ENCODE data around the gene CLDND2. TPM values are rescaled to one million over a fixed set of nuclear protein-coding genes. Genes with fewer than 3 reads are reported as not detected.

The CLDND2 gene
- polyA plus RNA-seq (2013, experiment 1 of 2) = 13.8 TPM
- 12.7 TPM for polyA plus RNA-seq (2013, experiment 2 of 2)

- peak within 1 kb of the TSS; percentile 99 for H2AK5ac ChIP-seq (ENCODE audit: low read depth, low read length)
- peaks cover 0 to 18% (median 0%) of the 10 kb centered on the region in 3 experiments for H3K27me3 ChIP-seq (ENCODE audit: control insufficient read depth in 3 of 3, insufficient read depth in 3 of 3, low read depth in 1 of 3, low read length in 3 of 3)
- H4K91ac ChIP-seq (ENCODE audit: low read depth, low read length, poor library complexity) = peak within 1 kb of the TSS; percentile 72
- peak within 1 kb of the TSS; percentile 99 for H3K18ac ChIP-seq (ENCODE audit: low read length)
- H2BK5ac ChIP-seq (ENCODE audit: low read length) = peak within 1 kb of the TSS; percentile 98
- WGBS, 2 donors (ENCODE audit: extremely low coverage in 2 of 2, insufficient read length in 2 of 2, insufficient replicate concordance in 1 of 2) = no CpG with 5 or more reads among the region's 23 CpGs
- peak within 1 kb of the TSS; percentile 98 for H3K9ac ChIP-seq (ENCODE audit: low read depth, low read length, poor library complexity)
- peak within 1 kb of the TSS; percentile 97 for H2BK120ac ChIP-seq (ENCODE audit: low read depth, low read length)
- H2BK15ac ChIP-seq (ENCODE audit: low read length) = peak within 1 kb of the TSS; percentile 79
- H3K4me3 ChIP-seq (ENCODE audit: low read length in 2 of 2) = peak within 1 kb of the TSS; percentile 70 to 89
- H3K36me3 ChIP-seq (replicated peaks in 1 of 2; ENCODE audit: control insufficient read depth in 2 of 2, insufficient read depth in 2 of 2, low read length in 2 of 2) = no peaks in the 10 kb centered on the region
- no peaks in the 10 kb centered on the region for H3K9me3 ChIP-seq (replicated peaks in 1 of 2; ENCODE audit: control insufficient read depth in 2 of 2, insufficient read depth in 1 of 2, low read depth in 1 of 2, low read length in 2 of 2)
- DNase-seq (ENCODE audit: low spot score) = no peak
- peak within 1 kb of the TSS; percentile 98 for H2AFZ ChIP-seq (ENCODE audit: low read length)
- peaks cover 4% of the 10 kb centered on the region for H3K79me1 ChIP-seq (ENCODE audit: low read depth, low read length)
- peak within 1 kb of the TSS; percentile 95 for H3K27ac ChIP-seq (replicated peaks; ENCODE audit: low read length)
- peak within 1 kb of the TSS; percentile 85 for H3K4ac ChIP-seq (ENCODE audit: low read length)
- H3K23ac ChIP-seq (ENCODE audit: low read depth, low read length, poor library complexity) = peak within 1 kb of the TSS; percentile 100
- peak within 1 kb of the TSS; percentile 89 for H3K4me2 ChIP-seq (ENCODE audit: insufficient read depth, low read length, poor library complexity, severe bottlenecking)
- H3K14ac ChIP-seq (ENCODE audit: low read length) = peak within 1 kb of the TSS; percentile 90
- H4K8ac ChIP-seq (ENCODE audit: low read depth, low read length) = peak within 1 kb of the TSS; percentile 93
- peaks cover 12 to 15% of the 10 kb centered on the region in 2 donors for H3K4me1 ChIP-seq (ENCODE audit: control insufficient read depth in 2 of 2, insufficient read depth in 1 of 2, low read depth in 1 of 2, low read length in 2 of 2)
- peak within 1 kb of the TSS; percentile 90 for H2BK12ac ChIP-seq (ENCODE audit: low read length)
Measured at GRCh38 chr19:51368366-51369282, at the start of gene CLDND2. Gene CLDND2 (minus strand): TSS chr19:51369003. CDS start chr19:51368577, 426 bp downstream.

- peaks cover 0 to 3% (median 3%) of the 10 kb centered on the region in 3 experiments for H3K27me3 ChIP-seq (ENCODE audit: control insufficient read depth in 3 of 3, insufficient read depth in 3 of 3, low read depth in 1 of 3, low read length in 3 of 3)
- no peak overlapping the region for H2BK12ac ChIP-seq (ENCODE audit: low read length)
- no peak overlapping the region for H2BK5ac ChIP-seq (ENCODE audit: low read length)
- peaks cover 0 to 1% of the 10 kb centered on the region in 2 donors for H3K4me1 ChIP-seq (ENCODE audit: control insufficient read depth in 2 of 2, insufficient read depth in 1 of 2, low read depth in 1 of 2, low read length in 2 of 2)
- no peak overlapping the region for H2BK15ac ChIP-seq (ENCODE audit: low read length)
- no peak overlapping the region for H3K4me2 ChIP-seq (ENCODE audit: insufficient read depth, low read length, poor library complexity, severe bottlenecking)
- no peak overlapping the region for H3K27ac ChIP-seq (replicated peaks; ENCODE audit: low read length)
- H4K91ac ChIP-seq (ENCODE audit: low read depth, low read length, poor library complexity) = no peak overlapping the region
- no peak overlapping the region for H4K8ac ChIP-seq (ENCODE audit: low read depth, low read length)
- no peaks in the 10 kb centered on the region for H3K9me3 ChIP-seq (replicated peaks in 1 of 2; ENCODE audit: control insufficient read depth in 2 of 2, insufficient read depth in 1 of 2, low read depth in 1 of 2, low read length in 2 of 2)
- H2AK5ac ChIP-seq (ENCODE audit: low read depth, low read length) = no peak overlapping the region
- peak overlapping the region; percentile 28 for H2BK120ac ChIP-seq (ENCODE audit: low read depth, low read length)
- no peak overlapping the region for H2AFZ ChIP-seq (ENCODE audit: low read length)
- no peak overlapping the region for H3K4ac ChIP-seq (ENCODE audit: low read length)
- peaks cover 0 to 4% of the 10 kb centered on the region in 2 donors for H3K36me3 ChIP-seq (replicated peaks in 1 of 2; ENCODE audit: control insufficient read depth in 2 of 2, insufficient read depth in 2 of 2, low read length in 2 of 2)
- no peak overlapping the region for H3K23ac ChIP-seq (ENCODE audit: low read depth, low read length, poor library complexity)
- no peak for DNase-seq (ENCODE audit: low spot score)
- no CpG with 5 or more reads among the region's 3 CpGs for WGBS, 2 donors (ENCODE audit: extremely low coverage in 2 of 2, insufficient read length in 2 of 2, insufficient replicate concordance in 1 of 2)
- no peak overlapping the region for H3K14ac ChIP-seq (ENCODE audit: low read length)
- H3K79me1 ChIP-seq (ENCODE audit: low read depth, low read length) = no peaks in the 10 kb centered on the region
- H3K4me3 ChIP-seq (ENCODE audit: low read length in 2 of 2) = no peak overlapping the region
- H3K18ac ChIP-seq (ENCODE audit: low read length) = no peak overlapping the region
- H3K9ac ChIP-seq (ENCODE audit: low read depth, low read length, poor library complexity) = no peak overlapping the region
Measured at GRCh38 chr19:51417810-51418157, 49.0 kb upstream of the CLDND2 start.

GRCh38 chr19:51417107-51417809 lies 48.5 kb upstream of the CLDND2 start, which contains the start of gene SIGLEC10:
Gene SIGLEC10 (minus strand): TSS chr19:51417642. CDS start chr19:51417581, 61 bp downstream.
- WGBS, 2 donors (ENCODE audit: extremely low coverage in 2 of 2, insufficient read length in 2 of 2, insufficient replicate concordance in 1 of 2) = no CpG with 5 or more reads among the region's 21 CpGs
- no peak within 1 kb of the TSS for H3K14ac ChIP-seq (ENCODE audit: low read length)
- no peak for DNase-seq (ENCODE audit: low spot score)

More at GRCh38 chr19:51417107-51417809, 48.5 kb upstream of the CLDND2 start, which contains the start of gene SIGLEC10:
- H3K36me3 ChIP-seq (replicated peaks in 1 of 2; ENCODE audit: control insufficient read depth in 2 of 2, insufficient read depth in 2 of 2, low read length in 2 of 2) = peaks cover 0 to 4% of the 10 kb centered on the region in 2 donors
- no peak within 1 kb of the TSS for H3K9ac ChIP-seq (ENCODE audit: low read depth, low read length, poor library complexity)
- peak within 1 kb of the TSS; percentile 58 for H2BK12ac ChIP-seq (ENCODE audit: low read length)
- H3K18ac ChIP-seq (ENCODE audit: low read length) = peak within 1 kb of the TSS; percentile 76
- H3K4me1 ChIP-seq (ENCODE audit: control insufficient read depth in 2 of 2, insufficient read depth in 1 of 2, low read depth in 1 of 2, low read length in 2 of 2) = peaks cover 0 to 1% of the 10 kb centered on the region in 2 donors
- peaks cover 0 to 3% (median 3%) of the 10 kb centered on the region in 3 experiments for H3K27me3 ChIP-seq (ENCODE audit: control insufficient read depth in 3 of 3, insufficient read depth in 3 of 3, low read depth in 1 of 3, low read length in 3 of 3)
- no peak within 1 kb of the TSS for H2AK5ac ChIP-seq (ENCODE audit: low read depth, low read length)
- H2AFZ ChIP-seq (ENCODE audit: low read length) = no peak within 1 kb of the TSS
- H3K4me3 ChIP-seq (ENCODE audit: low read length in 2 of 2) = no peak within 1 kb of the TSS
- peak within 1 kb of the TSS; percentile 96 for H3K23ac ChIP-seq (ENCODE audit: low read depth, low read length, poor library complexity)
- H2BK120ac ChIP-seq (ENCODE audit: low read depth, low read length) = peak within 1 kb of the TSS; percentile 28
- H2BK5ac ChIP-seq (ENCODE audit: low read length) = no peak within 1 kb of the TSS
- H3K4me2 ChIP-seq (ENCODE audit: insufficient read depth, low read length, poor library complexity, severe bottlenecking) = no peak within 1 kb of the TSS
- H3K9me3 ChIP-seq (replicated peaks in 1 of 2; ENCODE audit: control insufficient read depth in 2 of 2, insufficient read depth in 1 of 2, low read depth in 1 of 2, low read length in 2 of 2) = no peaks in the 10 kb centered on the region
- H4K91ac ChIP-seq (ENCODE audit: low read depth, low read length, poor library complexity) = no peak within 1 kb of the TSS
- no peak within 1 kb of the TSS for H3K27ac ChIP-seq (replicated peaks; ENCODE audit: low read length)
- H3K79me1 ChIP-seq (ENCODE audit: low read depth, low read length) = no peaks in the 10 kb centered on the region
- H4K8ac ChIP-seq (ENCODE audit: low read depth, low read length) = no peak within 1 kb of the TSS
- no peak within 1 kb of the TSS for H2BK15ac ChIP-seq (ENCODE audit: low read length)
- peak within 1 kb of the TSS; percentile 66 for H3K4ac ChIP-seq (ENCODE audit: low read length)

All from neuronal stem cell (in vitro differentiated cells).